Measurements from ENCODE around the gene MICAL2.

- TF ChIP-seq CTCF (IDR thresholded peaks at IDR 0.05): no peak
- no peak for TF ChIP-seq POLR2A (IDR thresholded peaks at IDR 0.05)
Measured at GRCh38 chr11:12188548-12189317, 78.3 kb downstream of the MICAL2 start.

Data from thyroid gland (tissue), 4 donors.